Activated naive CD4-positive, alpha-beta T cell treated with Interleukin-2 at 50 U/mL for 16 hours (primary cell): Measurements from ENCODE around the gene LIN9.
A peak's percentile ranks its signal among the peaks of the same experiment; 100 is the strongest.
"Not testable (repeated sequence)": the region's sequence is repeated elsewhere in the genome, so short reads cannot be mapped to it uniquely, and the experiment has no call there.

Experiments used
- DNase-seq: peaks from one replicate; pipeline ENCODE4 v3.0.0-alpha.2; 2020

LIN9 gene

DNA sequence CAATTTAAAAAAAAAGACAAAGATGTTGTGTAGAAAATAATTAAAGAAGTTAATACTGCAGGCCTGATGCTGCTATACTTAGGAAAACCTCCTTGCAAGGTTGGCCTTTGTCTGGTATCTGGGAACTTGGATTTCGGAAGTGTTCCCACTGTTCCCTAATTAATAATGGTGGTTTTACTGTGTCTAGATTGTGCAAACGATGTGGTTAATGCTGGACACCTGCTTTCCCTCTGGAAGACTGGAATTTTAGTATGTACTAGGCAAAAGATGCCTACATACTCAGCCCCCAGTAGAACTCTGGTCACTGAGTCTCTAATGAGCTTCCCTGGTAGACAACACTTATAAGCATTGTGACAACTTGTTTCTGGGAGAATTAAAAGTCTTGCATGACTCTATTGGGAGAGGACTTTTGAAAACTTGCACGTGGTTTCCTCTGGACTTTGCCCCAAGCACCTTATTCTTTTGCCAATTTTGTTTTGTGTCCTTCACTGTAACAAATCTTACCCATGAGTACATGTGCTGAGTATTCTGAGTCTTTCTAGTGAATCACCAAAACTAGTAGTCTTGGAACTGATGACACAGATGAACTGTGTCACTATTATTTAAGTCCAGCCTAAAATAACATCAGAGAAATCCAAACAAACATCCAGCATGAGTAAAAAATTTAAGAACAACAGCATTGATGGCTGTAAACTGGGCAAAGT, 40.4 kb downstream of the LIN9 start:
- no peak for DNase-seq

DNA sequence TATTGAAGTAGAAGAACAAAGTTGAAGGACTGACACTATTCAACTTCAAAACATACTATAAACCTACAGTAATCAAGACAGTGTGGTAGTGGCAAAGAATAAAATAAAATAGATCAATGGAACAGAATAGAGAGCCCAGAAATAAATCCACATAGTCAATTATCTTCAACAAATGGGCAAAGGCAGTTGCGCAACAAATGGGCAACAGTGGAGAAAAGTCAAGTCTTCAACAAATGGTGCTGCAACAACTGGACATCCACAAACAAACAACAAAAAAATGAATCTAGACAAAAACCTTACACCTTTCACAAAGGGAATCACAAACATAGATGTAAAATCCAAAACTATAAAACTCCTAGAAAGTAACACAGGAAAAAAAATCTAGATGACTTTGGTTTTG, 47.1 kb downstream of the LIN9 start:
- no peak for DNase-seq

DNA sequence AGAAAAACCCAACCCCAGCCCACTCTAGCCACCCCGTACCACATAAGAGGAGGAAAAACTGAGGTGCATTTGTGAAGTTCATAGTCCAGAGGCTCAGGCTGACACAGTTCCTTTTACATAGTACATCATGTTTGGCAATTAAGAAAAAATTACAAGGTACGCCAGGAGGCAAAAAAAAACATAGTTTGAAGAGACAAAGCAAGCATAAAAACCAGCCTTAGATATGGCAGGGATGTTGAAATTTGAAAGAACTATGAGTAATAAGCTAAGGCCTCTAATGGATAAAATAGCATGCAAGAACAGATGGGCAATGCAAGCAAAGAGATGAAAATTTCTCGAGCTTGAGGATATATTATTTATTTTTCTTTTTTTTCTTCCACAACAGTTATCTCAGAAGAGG, 53.6 kb downstream of the LIN9 start:
- no peak for DNase-seq

DNA sequence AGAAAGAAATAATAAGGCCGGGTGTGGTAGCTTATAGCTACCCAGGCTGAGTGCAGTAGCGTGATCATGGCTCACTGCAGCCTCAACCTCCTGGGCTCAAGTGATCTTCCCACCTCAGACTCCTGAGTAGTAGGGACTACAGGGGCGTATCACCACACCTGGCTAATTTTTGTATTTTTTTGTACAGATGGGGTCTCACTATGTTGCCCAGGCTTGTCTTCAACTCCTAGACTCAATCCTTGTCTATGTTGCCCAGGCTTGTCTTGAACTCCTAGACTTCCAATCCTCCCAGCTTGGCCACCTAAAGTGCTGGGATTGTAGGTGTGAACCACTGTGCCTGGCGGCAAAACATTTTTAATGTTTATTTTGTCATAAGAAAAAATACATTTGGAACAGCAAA, 55.0 kb downstream of the LIN9 start:
- no peak for DNase-seq

GRCh38 chr1:226252841-226253240, 56.1 kb downstream of the LIN9 start:
- not testable (repeated sequence) for DNase-seq

- DNase-seq: no peak
Observed at GRCh38 chr1:226250511-226250910, 58.5 kb downstream of the LIN9 start.

DNA sequence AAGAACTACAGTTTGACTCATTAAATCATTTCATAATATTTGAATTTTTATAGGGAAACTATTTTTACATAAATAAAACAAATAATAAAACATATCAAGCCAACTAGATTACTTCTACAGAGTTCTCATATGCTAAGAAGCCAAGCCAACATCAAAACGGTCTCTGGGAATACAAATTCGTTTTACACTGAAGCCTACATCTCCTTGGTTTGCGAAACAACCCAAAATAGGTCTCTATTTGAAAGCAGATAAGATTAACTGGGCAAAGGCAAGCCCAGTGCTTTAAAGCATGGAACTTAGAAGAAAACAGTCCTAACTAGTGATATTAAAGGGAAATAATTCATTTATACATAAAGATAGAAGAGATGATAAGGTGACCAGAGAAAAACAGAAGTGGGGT, 60.2 kb downstream of the LIN9 start:
- DNase-seq: no peak

GRCh38 chr1:226248091-226248490, 60.9 kb downstream of the LIN9 start:
- no peak for DNase-seq

GRCh38 chr1:226239421-226239820, 69.5 kb downstream of the LIN9 start:
- DNase-seq: no peak

DNA sequence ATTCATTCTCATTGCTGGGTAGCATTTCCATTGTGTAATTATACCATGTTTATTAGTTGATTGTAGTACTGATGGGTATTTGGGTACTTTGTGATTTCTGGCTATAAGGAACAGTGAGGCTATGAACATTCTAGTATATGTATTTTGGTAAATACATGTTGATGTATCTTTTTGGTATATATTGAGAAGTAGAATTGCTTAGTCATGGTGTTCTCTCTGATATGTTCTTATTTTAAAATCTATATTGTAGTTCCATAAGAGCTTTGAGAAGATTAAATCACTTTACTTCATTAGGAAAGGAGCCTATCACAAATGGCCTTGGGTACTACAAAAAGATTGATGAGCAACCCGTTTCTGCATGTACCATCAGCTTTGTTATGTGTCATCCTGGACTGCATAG, 72.1 kb downstream of the LIN9 start:
- DNase-seq: no peak

DNA sequence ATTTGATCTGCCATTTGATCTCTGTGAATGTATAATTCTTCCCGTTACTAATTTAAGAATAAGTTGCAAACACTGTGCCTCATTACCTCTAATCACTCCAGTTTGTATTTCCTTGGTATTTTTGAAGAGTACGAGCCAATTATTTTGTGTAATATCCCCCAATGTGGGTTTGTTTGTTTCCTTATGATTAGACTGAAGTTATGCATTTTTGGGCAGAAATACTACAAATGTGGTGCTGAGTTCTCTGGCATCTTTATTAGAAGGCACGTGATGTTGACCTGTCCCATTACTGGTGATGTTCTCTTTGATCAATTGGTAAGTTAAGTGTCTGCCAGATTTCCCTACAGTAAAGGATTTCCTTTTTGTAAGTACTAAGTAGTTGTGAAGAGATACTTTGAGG, 75.2 kb downstream of the LIN9 start:
- DNase-seq: no peak

GRCh38 chr1:226233293-226233692, 75.7 kb downstream of the LIN9 start:
- no peak for DNase-seq

DNA sequence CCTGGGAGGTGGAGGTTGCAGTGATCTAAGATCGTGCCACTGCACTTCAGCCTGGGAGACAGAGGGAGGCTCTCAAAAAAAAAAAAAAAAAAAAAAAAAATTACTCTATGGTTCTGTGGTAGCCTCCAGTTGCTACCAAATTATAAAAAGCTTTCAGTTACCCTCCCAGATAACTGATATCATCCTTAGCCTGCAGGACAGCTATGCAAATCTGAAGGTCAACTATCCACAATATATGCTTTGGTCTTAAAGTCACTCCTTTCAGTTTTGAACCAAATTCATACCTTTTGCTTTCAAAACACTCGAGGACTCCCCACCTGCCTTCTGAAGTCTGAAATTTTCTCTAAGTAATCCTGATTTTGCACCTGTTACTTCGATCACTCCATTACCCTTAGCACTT, 82.4 kb downstream of the LIN9 start:
- no peak for DNase-seq

GRCh38 chr1:226223786-226224244, 85.1 kb downstream of the LIN9 start:
- peak; percentile 8 for DNase-seq

DNA sequence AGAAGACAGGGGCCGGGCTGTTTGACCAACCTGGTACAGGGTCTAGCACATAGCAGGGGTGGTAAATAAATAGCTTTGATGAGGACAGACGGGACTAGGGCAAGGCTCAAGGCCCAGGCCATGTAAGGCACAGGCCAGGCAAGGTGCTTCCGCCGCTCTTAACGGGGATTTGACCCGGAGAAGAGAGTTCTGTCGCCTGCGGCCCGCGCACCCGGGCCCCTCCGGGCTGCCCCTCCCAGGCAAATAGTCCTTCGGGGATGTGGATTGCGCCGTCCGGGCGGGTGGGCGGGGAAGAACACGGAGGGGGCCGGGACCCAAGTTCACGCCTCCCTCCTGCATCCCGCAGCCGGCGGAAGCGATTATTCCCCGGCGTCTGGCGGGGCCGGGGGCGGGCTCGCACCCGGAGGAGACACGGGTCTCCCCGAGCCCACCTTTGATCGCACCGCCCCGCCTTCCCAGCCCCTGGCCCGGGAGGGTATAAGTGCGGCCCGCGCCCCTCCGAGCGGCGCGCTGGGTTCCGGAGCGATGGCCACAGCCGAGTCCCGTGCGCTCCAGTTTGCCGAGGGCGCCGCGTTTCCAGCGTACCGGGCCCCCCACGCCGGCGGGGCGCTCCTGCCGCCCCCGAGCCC, 85.7 kb downstream of the LIN9 start, which contains the start of gene MIXL1:
TSS of gene MIXL1 (plus strand) at position 508 of the 629 bp plus-strand sequence. CDS start at position 526, 18 bp downstream.
- no peak for DNase-seq

- no peak for DNase-seq
Observed at GRCh38 chr1:226222686-226223085, 86.3 kb downstream of the LIN9 start.

GRCh38 chr1:226220473-226221189, 88.3 kb downstream of the LIN9 start:
- DNase-seq: no peak

DNA sequence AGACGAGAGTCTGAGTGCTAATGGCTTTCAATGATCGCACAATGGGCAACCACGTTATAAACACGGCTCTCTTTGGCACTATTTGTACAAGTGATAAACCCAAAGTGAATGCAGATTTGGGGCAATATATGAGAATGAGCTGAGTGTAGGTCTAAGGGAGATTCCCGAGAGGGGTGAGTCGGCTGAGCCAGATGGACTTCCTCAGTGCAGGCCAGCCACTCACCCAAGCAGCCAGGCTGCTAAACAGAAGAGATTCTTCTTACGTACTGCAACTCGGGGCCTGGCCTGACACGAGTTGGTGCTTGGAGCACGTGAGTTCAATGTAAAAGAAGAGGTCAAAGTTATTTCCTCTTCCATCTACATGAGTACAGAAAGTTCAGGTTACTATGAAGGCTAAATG, 91.7 kb downstream of the LIN9 start:
- DNase-seq: no peak

GRCh38 chr1:226216056-226216455, 92.9 kb downstream of the LIN9 start:
- DNase-seq: no peak

GRCh38 chr1:226215239-226215638, 93.7 kb downstream of the LIN9 start:
- DNase-seq: no peak

GRCh38 chr1:226212545-226212944, 96.4 kb downstream of the LIN9 start:
- DNase-seq: no peak

DNA sequence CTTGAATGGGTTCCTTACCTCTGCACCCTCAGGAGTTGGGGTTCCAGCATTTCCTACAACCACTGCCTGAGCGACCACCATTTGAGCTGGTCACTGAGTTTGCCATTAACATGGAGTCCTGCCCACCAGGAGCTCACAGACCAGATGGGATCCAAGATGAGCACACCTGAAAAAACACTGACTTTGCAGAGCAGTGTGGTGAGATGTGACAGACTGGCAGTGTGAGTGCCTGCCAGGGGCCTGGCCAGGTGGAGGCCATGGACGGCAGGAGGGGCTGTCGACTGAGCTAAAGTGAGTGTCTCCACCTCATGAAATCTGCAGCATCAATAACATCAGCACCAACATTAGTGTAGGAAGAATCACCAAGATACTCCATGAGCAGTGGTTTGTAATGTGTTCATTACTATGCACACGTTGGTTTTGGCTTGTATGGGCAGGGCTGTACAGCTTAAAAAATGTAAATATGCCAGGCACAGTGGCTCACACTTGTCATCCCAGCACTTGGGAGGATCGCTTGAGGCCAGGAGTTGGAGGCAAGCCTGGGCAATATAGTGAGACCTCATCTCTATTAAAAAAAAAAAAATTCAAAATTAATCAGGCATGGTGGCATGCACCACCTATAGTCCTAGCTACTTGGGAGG, 97.7 kb downstream of the LIN9 start:
- DNase-seq: no peak

DNA sequence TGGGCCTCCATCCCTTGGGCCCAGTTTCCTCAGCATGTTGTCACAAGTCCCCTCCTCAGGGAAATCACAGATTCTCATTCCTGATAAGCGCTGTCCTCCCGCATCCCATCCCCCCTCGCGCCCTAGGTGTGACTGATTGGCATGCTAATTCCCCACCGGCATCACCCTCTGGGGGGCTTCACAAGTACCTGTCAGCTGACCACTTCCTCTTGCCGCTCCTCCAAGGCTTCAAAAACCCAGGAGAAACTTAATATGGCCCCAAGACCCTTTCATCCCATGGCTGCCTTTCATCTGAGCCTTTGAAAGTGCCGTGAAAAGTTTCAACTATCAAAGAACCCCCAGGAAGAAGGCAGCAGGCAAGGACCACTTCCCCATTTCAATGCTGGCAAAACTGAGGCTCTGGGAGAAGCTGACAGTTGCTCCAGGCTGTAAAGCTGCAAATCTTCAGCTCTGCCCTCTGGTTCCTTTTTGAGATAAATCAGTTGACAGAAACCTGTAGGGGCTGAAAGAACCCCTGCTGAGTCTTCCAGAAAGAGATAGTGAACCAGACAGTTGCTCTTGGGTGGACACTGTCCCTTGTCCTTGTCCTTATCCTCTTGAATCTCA, 98.3 kb downstream of the LIN9 start:
- no peak for DNase-seq
